Stimulated activated CD4-positive, alpha-beta T cell treated with anti-CD3 and anti-CD28 coated beads, Interleukin-15, amount 100 ng/mL, for 24 hours (primary cell): ENCODE measurements around the gene COP1.
A peak's percentile ranks its signal among the peaks of the same experiment; 100 is the strongest.
"Not testable (repeated sequence)": the region's sequence is repeated elsewhere in the genome, so short reads cannot be mapped to it uniquely, and the experiment has no call there.

Source experiments
- DNase-seq: peaks from one replicate; pipeline ENCODE4 v3.0.0-alpha.2; 2020

COP1 gene

DNA sequence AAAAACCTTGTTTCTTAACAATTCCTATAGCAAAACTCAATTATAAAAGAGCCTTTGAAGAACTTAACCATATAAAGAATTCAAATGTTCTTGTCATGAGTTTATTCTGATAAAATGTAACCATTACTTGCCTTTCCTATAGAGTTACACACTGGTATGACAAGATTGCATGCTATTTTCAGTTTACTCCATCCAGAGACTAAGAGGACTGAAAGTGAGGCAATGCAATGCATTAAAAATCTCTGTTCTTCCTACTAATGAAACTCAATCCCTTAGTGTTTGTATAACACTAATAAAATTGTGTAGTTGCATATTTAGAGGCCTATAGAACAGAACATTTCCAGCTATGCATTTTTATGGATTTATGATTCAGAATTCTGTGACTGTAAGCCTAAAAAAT lies 88.1 kb downstream of the COP1 start:
- no peak for DNase-seq

DNA sequence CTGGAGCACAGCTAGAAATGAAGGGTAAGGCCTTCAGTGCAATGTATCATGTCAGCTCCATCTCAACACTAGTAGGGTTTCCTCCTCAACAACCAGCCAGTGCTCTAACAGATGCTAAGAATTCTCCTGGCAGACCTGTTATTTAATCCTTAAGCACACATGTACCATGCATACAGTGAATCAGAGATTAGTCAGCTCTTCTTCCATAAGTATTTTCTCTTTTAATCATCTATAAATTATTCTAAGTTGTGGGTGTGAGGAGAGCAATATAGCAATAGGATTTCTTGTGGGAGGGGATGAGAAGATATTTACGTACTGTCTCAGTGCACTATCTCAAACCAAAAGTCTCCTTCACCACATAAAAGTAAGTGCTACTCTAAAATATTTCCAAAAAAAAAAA lies 95.3 kb downstream of the COP1 start:
- no peak for DNase-seq

GRCh38 chr1:176110203-176110602 lies 96.9 kb downstream of the COP1 start:
- DNase-seq, result no peak

GRCh38 chr1:176102768-176103350 lies 104.2 kb downstream of the COP1 start:
- peak; percentile 35 for DNase-seq

GRCh38 chr1:176101951-176102642 lies 105.0 kb downstream of the COP1 start:
- no peak for DNase-seq

GRCh38 chr1:176098560-176098959 lies 108.5 kb downstream of the COP1 start:
- no peak for DNase-seq

DNA sequence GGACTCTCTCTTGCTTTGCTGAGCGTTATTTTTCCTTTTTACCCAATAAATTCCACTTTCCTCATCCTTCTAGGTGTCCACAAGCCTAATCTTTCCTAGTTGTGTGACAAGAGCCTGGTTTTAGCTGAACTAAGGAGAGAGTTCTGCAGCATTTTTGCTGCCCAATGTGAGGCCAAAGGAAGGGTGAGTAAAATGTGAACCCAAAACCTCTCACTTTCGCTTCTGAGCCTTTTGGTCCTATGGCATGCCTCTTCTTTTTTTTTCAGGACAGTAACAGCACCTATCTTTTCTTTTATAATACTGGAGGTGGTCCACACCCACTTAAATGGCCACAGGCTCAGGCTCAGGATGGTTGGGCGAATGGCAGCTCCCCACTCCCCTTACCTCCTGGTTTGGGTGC lies 111.1 kb downstream of the COP1 start:
- DNase-seq, result no peak

GRCh38 chr1:176090766-176091165 lies 116.3 kb downstream of the COP1 start:
- no peak for DNase-seq

DNA sequence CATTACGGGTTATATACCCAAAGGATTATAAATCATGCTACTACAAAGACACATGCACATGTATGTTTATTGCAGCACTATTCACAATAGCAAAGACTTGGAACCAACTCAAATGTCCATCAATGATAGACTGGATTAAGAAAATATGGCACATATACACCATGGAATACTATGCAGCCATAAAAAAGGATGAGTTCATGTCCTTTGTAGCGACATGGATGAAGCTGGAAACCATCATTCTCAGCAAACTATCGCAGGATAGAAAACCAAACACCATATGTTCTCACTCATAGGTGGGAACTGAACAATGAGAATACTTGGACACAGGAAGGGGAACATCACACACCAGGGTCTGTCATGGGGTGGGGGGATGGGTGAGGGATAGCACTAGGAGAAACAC lies 119.3 kb downstream of the COP1 start:
- DNase-seq, result not testable (repeated sequence)

GRCh38 chr1:176073524-176074157 lies 133.4 kb downstream of the COP1 start:
- peak; percentile 40 for DNase-seq

DNA sequence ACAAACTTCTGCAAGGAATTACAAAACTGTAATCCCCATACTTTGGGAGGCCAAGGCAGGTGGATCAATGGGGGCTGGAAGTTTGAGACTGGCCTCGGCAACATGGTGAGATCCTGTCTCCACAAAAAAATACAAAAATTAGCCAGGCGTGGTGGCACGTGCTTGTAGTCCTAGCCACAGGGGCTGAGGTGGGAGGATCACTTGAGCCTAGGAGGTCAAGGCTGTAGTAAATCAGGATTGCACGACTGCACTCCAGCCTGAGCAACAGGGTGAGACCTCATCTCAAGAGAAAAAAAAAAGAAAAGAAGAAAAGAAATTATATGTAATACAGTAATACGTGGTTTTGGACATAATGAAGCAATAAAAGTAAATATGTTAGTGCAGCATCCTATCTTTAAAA lies 138.2 kb downstream of the COP1 start:
- DNase-seq, result no peak

GRCh38 chr1:176068256-176068655 lies 138.8 kb downstream of the COP1 start:
- DNase-seq, result no peak

GRCh38 chr1:176066709-176067108 lies 140.4 kb downstream of the COP1 start:
- no peak for DNase-seq

- no peak for DNase-seq
Observed at GRCh38 chr1:176058686-176059085, 148.4 kb downstream of the COP1 start.

- no peak for DNase-seq
Observed at GRCh38 chr1:176056312-176056711, 150.8 kb downstream of the COP1 start.

DNA sequence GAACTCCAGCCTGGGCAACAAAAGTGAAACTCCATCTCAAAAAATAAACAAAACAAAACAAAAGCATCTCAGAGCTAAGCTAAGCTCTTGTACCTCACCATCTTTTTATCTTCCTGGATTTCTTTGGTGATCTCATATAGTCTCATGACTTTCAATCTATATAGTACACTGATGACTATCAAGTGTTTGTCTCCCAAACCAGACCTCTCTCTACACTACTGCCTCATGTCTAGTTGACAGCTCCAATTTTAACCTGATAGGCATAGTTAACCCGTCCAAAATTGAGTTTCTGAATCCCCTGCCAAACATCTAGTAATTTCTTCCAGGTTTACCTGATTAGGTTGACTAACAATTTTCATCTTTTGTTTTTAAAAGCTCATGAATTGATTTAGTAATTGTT lies 151.7 kb downstream of the COP1 start:
- DNase-seq, result no peak

- DNase-seq, result no peak
Observed at GRCh38 chr1:176051902-176052518, 155.1 kb downstream of the COP1 start.

GRCh38 chr1:176051402-176051801 lies 155.7 kb downstream of the COP1 start:
- no peak for DNase-seq

DNA sequence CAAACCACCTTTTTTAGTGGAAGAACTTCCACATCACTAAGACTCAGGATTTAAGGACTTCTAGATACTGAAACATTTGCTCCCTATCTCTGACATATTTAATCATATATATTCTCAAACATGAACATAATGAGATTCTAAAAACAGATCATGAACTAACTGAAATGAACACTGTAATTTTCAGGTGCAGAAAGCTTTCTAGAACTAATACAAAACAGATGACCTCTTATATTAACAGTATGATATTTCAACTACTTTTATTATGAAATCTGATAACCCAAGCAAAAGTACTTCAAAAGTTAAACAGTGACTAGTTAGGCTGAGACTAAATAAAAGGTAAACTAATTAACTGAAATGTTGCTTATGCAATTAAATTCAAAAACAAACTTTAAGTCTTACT lies 157.5 kb downstream of the COP1 start:
- no peak for DNase-seq

- DNase-seq, result no peak
Observed at GRCh38 chr1:176046926-176047325, 160.2 kb downstream of the COP1 start.

- no peak for DNase-seq
Observed at GRCh38 chr1:176043537-176043936, 163.5 kb downstream of the COP1 start.

- no peak for DNase-seq
Observed at GRCh38 chr1:176033881-176034280, 173.2 kb downstream of the COP1 start.

DNA sequence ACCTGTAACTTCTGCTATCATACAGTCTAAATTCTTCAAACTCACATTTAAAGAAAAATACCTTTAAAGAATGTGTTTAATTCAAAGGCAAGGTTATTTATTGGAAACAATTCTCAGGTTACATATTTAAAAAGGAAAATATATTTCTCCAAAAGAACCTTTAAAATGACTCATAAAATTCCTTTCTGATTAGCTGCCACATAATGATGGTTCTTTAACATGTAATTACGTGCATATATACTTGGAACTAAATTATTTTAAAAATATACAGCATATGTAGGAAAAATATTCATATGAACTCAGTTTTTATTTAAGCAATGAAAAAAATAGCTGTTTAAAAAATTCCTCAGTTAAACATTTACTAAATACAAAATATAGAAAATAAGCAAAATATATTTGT lies 173.6 kb downstream of the COP1 start:
- DNase-seq, result no peak

DNA sequence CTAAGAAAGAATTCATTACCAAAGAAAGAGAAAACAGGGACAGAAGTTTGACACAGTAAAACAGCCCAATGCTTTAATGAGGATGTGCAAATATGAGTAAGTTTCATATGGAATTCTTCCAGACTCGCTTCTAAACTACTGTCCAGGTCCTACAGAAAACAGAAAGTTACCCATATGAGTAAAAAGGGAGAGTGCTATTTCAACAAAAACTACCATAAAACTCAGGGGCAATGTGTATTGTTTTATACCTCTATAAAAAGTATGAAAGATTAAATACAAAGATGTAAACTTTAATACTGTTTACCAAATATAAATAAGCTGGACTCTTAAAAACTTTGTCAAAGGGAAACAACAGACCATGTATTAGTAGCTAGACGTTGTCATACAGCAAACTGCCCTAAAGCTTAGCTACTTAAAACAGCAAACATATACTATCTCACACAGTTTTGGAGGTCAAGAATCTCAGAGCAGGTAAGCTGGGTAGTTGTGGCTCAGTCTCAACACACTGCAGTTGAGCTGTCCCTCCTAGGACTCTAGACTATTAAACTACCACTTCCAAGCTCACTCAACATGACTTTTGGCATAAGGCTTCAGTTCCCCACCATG lies 174.9 kb downstream of the COP1 start:
- no peak for DNase-seq
